T-helper 2 cell treated with Interferon-gamma antibody and Interleukin-4, amounts not matched to agents 100 ng/mL and 5 ng/mL, for 36 hours (primary cell): ENCODE measurements around the gene KIF20B. TPM values are rescaled to one million over a fixed set of nuclear protein-coding genes. Genes with fewer than 3 reads are reported as not detected.

Source experiments
- intact Hi-C: fragments of 100-400 bp; cut with micrococcal nuclease; formaldehyde crosslinking; loops from one replicate; pipeline ENCODE4 v1.15.1; 2023
- total RNA-seq: library from RNA; stranded (reverse); gene quantifications from 2 replicates; pipeline ENCODE4 v1.2.3, GENCODE V29; 2022

The KIF20B gene, protein sequence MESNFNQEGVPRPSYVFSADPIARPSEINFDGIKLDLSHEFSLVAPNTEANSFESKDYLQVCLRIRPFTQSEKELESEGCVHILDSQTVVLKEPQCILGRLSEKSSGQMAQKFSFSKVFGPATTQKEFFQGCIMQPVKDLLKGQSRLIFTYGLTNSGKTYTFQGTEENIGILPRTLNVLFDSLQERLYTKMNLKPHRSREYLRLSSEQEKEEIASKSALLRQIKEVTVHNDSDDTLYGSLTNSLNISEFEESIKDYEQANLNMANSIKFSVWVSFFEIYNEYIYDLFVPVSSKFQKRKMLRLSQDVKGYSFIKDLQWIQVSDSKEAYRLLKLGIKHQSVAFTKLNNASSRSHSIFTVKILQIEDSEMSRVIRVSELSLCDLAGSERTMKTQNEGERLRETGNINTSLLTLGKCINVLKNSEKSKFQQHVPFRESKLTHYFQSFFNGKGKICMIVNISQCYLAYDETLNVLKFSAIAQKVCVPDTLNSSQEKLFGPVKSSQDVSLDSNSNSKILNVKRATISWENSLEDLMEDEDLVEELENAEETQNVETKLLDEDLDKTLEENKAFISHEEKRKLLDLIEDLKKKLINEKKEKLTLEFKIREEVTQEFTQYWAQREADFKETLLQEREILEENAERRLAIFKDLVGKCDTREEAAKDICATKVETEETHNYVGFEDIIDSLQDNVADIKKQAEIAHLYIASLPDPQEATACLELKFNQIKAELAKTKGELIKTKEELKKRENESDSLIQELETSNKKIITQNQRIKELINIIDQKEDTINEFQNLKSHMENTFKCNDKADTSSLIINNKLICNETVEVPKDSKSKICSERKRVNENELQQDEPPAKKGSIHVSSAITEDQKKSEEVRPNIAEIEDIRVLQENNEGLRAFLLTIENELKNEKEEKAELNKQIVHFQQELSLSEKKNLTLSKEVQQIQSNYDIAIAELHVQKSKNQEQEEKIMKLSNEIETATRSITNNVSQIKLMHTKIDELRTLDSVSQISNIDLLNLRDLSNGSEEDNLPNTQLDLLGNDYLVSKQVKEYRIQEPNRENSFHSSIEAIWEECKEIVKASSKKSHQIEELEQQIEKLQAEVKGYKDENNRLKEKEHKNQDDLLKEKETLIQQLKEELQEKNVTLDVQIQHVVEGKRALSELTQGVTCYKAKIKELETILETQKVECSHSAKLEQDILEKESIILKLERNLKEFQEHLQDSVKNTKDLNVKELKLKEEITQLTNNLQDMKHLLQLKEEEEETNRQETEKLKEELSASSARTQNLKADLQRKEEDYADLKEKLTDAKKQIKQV (N-terminal part only)
- total RNA-seq, result 64.4 and 71.6 TPM in 2 replicates

DNA sequence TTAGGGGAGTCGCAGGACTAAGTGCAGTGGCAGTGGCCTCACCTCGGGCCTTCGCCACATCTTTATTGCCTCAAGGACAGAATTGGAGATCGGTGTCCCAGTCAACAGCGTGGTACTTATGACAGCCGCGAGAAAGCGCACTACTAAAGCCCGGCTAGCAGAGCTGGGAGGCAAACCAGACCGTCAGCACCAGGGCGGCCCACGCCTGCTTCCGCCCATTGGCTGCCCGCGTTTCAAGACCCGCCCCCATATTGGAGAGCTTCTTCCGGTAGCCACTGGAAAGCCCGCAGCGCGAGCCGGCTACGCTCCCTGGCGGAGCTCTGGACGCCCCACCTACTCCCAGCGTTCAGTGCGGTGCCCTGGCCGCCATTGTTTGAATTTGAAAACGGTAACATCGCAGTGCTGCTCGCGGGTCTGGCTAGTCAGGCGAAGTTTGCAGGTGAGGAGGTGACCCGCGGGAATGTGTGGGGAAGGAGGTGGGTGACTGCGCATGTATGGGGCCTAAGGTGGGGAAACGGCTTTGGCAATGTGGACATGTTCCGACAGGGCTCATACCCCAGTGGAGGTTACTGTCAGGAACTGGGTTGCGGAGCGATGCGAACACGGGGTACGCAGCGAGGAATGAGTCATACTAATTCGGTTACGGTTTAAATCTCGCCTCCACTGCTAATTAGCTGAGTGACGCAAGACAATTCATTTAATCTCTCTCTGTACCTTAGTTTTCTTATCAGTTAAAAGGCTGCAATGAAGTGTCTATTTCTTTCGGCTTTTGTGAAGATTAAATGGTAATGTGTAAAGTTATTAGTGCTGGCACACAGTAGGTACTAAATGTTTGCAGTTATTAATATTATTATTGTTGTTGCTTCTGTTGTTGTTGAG is at the start of gene KIF20B:
KIF20B (plus strand) TSS at position 349 of the 879 bp plus-strand sequence. CDS start 3,705 bp downstream, outside the sequence.
- intact Hi-C loops, result loop anchor here (1.0 to 5.0 kb wide), 9 partner anchors 15 to 819 kb away; partner anchors contain the start of genes IFIT1, IFIT5, LIPA and STAMBPL1

GRCh38 chr10:89651916-89652573 is 49.3 kb upstream of the KIF20B start:
- intact Hi-C loops, result no loop called here

DNA sequence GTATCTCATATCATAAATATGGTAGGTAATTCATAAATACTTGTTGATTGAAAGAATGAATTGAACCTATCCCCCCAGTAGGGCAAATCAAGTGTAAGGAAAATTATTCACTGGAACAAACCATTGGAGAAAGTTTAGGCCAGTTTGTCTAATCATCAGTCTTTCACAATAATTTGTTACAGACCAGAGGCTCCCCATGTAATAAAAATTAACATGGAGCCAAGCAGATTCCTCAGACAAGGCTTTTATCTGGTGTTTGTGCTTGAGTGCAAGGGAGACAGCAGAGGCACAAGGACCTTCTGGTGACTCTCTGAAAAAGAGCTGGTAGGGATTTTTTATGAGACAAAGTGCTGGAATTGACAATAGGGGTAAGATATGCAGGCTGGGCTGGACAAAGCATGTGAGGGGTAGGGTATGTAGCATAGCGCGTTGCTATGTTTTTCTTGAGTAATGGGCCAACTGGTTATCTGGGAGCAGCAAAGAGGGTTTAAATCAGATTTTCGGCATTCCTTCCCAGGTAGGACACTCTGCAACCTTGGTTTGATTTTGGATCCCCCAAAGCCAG is 48.5 kb upstream of the KIF20B start:
- intact Hi-C loops, result no loop called here

GRCh38 chr10:89653410-89653869 is 48.0 kb upstream of the KIF20B start:
- intact Hi-C loops, result no loop called here

GRCh38 chr10:89655722-89656121 is 45.7 kb upstream of the KIF20B start:
- intact Hi-C loops, result no loop called here

- intact Hi-C loops, result no loop called here
Measured at GRCh38 chr10:89657302-89657701, 44.1 kb upstream of the KIF20B start.

DNA sequence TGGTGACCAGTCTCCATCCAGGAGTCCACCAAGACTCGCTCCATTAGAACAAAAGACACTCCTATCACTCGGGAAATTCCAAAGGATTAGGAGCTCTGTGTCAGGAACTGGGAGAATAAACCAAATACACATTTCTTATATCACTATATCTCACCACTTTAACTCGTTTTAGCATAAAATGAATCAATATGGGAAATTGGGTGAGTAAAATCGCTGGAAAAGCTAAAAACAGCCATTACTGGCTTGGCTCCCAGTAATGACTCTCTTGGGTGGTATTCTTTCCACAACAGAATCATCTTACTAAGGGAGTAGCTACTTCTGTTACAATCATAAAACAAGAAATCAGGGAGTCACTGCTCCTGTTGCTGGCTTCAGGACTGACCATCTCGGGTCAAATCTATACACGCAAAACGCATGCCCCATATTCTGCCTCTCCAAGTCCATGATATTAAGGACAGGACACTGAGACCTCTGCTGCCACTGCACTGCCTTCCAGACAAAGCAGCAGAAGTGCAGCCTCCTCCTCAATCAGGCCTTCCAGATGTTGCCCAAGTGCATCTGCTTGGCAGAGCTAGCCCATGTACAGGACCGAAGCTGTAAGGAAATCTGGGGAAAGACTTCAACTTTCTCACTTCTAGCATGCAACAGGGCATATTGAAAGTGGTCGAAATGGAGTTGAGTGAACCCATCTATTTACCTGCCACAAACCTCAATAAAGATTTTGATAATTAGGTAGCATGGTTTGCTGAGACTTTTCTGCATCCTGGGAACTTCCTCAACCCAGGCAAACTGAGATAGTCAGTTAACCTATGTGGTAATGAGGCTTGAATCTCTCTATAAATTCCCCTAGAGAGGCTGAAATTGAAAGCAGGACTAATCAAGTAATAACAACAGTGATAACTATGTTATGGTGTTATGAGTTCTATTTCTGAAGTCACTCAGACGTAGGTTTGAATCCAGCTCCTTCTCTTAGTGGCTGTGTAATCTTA is 42.0 kb upstream of the KIF20B start:
- intact Hi-C loops, result no loop called here

DNA sequence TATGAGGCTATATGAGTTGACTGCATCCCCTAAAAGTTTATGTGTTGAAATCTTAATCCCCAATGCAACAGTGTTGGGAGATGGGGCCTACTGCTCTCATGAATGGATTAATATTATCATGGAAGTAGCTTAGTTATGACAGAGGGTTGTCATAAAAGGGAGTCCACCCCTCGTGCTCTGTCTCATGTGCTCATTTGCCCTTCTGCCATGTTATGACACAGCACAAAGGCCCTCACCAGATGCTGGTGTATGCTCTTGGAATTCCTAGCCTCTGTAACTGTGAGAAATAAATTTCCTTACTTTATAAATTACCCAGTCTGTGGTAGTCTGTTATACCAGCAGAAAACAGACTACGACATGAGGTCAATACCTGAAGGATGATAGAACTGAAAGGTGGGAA is 38.8 kb upstream of the KIF20B start:
- intact Hi-C loops, result no loop called here

- intact Hi-C loops, result no loop called here
Measured at GRCh38 chr10:89663144-89663543, 38.2 kb upstream of the KIF20B start.

DNA sequence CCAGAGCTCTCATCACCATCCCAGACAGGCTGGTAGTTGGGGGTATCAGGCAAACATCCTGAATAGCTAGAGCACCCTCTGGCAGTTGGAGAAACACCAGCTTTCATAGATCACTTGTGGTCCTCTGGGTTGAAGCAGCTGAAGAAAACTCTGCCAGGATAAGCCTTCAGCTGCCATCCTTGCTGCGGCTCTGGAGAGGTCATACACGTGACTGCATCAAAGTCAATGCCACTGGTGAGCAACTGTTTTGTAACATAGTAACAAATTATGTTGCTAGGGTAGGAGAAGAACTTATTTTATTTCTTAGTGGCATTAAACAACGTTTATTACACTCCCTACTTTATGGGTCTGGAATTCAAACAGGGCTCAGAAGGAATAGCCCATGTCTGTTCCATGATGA is 37.2 kb upstream of the KIF20B start:
- intact Hi-C loops, result no loop called here

DNA sequence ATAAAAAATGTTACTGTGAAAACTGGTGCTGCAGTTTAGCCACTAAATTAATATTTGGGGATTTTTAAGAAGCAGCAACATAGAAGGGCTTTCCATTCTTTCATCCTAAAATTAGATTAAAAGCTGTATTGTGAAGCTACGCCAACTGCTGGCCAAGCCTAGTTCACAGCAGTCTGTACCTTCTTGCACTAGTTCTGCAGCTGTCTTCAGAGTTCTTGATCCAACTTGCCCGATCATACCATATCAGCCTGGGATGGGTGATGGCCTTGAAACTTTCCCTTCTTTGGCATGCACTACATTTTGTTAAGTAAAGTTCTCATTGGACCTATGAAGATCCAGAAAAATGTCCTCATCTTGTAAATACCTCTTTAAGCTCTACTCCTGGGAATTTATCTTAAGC is 36.1 kb upstream of the KIF20B start:
- intact Hi-C loops, result no loop called here

DNA sequence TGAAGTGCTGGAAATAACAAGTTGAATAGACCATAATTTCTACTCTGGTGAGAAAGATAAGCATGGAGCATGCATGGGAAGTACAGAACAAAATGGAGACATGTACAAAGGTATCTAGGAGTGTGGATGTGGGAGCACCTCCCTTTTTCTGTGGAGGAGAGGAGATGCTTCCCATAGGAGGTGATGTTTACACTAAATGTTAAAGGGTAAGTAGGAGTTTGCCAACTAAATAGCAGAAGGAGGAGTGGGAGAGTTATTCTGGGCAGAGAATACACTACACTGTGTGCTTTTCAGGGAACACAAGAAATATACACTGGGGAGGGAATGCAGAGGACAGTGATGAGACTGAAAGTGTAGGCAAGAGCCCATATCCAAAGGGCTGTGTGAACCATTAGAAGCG is 35.3 kb upstream of the KIF20B start:
- intact Hi-C loops, result no loop called here

GRCh38 chr10:89668386-89669071 is 32.9 kb upstream of the KIF20B start:
- intact Hi-C loops, result no loop called here

DNA sequence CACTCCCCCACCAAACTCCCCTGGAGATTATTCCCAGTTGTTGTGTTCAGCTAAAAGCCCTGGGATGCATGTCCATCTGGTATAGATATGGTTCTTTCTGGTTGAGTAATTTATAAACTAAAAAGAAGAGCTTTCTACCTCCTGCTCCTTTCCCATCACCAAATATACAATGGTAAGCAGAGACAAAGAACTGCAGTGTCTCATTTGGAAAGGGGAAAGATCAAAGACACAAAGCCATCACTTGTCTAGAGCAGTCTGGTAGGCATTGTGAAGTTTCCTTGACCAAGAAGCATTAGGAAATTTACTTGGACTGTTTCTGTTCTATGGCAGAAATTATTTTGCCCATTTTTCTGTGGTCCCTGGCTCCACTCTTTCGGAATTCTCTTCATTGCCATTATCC is 31.4 kb upstream of the KIF20B start:
- intact Hi-C loops, result no loop called here

DNA sequence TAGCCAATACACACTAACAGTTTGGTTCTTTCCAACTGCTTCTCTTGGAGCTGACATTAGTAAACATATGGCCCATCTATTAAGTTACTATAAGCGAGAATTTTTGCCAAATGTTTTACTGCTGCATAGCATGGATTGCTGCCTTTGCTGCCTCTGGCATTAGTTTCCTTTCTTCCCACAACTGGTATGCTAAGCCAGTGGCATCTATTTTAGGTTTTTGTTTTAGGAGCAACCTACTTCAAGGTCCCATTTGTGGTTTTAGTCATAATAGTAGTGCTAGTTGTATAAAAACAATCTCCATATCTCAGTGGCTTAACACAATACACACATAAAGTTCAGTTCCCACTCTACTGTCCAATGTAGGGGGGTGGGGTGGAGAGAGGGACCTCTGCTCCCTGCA is 30.5 kb upstream of the KIF20B start:
- intact Hi-C loops, result no loop called here

GRCh38 chr10:89677341-89677740 is 24.0 kb upstream of the KIF20B start:
- intact Hi-C loops, result no loop called here

DNA sequence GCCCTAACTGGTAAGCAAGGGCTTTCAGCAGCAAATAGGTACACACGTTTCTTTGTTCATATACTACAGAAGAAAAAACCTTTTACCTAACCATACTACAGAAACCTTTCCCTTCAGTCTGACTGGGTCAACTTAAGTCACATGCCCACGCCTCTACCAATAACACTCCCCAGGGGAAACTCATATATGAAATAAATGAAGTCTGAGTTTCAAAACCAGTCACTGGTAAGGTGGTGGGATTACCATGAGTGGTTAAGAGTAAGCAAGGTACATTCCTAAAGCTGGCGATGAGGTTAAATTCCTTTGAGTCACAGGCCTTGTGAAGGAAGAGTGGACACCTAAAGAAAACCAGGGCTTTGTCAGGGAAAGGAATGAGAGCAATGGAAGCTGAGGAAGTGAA is 21.4 kb upstream of the KIF20B start:
- intact Hi-C loops, result no loop called here

- intact Hi-C loops, result no loop called here
Measured at GRCh38 chr10:89683883-89684282, 17.5 kb upstream of the KIF20B start.
